Loucy (cell line): ENCODE measurements around the gene ATP1A4.

ENCODE experiments used
- EZH2phosphoT487 ChIP-seq: fragments of 200-600 bp; IDR thresholded peaks from 2 replicates; pipeline ENCODE4 v1.6.1; 2018; ENCODE audit warnings: antibody characterized with exemption, mild to moderate bottlenecking, moderate library complexity, borderline replicate concordance
- TF ChIP-seq, protein P1 (sequence below): fragments of 200-600 bp; sonication (generic); conservative IDR thresholded peaks from 2 replicates; pipeline ENCODE4 v1.5.1; 2014; ENCODE audit warnings: mild to moderate bottlenecking, antibody characterized with exemption, low read length

DNA sequence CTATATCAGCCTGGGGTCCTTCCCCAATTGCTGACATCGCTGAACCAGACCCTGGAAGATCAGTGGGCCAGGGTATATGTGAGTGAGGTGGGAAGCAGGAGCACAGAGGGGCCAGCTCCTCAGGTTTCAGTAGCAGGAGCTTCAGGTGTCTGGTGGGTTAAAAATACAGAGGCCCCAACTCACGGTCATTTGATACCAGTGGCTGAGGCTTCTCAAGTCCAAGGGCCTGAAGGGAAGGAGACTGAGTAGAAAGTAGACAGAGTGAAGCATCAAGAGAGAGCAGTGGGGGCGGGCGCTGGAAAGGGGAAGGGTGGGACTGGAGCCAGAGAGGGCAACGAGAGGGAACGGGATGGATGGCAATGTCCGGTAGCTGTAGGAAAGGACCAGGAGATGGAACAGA is 36.9 kb downstream of the ATP1A4 start:
- TF ChIP-seq, protein P1, sequence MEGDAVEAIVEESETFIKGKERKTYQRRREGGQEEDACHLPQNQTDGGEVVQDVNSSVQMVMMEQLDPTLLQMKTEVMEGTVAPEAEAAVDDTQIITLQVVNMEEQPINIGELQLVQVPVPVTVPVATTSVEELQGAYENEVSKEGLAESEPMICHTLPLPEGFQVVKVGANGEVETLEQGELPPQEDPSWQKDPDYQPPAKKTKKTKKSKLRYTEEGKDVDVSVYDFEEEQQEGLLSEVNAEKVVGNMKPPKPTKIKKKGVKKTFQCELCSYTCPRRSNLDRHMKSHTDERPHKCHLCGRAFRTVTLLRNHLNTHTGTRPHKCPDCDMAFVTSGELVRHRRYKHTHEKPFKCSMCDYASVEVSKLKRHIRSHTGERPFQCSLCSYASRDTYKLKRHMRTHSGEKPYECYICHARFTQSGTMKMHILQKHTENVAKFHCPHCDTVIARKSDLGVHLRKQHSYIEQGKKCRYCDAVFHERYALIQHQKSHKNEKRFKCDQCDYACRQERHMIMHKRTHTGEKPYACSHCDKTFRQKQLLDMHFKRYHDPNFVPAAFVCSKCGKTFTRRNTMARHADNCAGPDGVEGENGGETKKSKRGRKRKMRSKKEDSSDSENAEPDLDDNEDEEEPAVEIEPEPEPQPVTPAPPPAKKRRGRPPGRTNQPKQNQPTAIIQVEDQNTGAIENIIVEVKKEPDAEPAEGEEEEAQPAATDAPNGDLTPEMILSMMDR: no peak
- TF ChIP-seq EZH2phosphoT487: no peak
